CD4-positive, alpha-beta memory T cell (primary cell): ENCODE results near the gene CLTB. TPM values are rescaled to one million over a fixed set of nuclear protein-coding genes. Genes with fewer than 3 reads are reported as not detected.

Source experiments
- CTCF ChIA-PET: fragments of 350-600 bp; sonication (Branson Sonifier 250); formaldehyde crosslinking; loops from one replicate; lab custom pipeline; 2021; ENCODE audit warnings: inconsistent platforms; ENCODE audit not compliant: partially characterized antibody; lab: Charles Lee
- POLR2A ChIA-PET: fragments of 350-600 bp; sonication (Branson Sonifier 250); formaldehyde crosslinking; loops from one replicate; lab custom pipeline; 2021; ENCODE audit not compliant: partially characterized antibody; lab: Charles Lee
- DNase-seq, 5 donors: peaks; one replicate each; pipeline versions ENCODE4 v3.0.0 to v3.0.0-alpha.2; 2020 to 2022; ENCODE audit warnings: mixed read lengths in 1 of 5
- H3K27ac ChIP-seq: one replicate; pipeline ENCODE4 v1.7.0; 2013; ENCODE audit warnings: low read depth, low read length
- H3K27me3 ChIP-seq: 2 replicates; pipeline ENCODE4 v1.7.0; 2013; ENCODE audit warnings: mild to moderate bottlenecking, low read length, moderate library complexity; ENCODE audit not compliant: insufficient read depth
- H3K36me3 ChIP-seq: 2 replicates; pipeline ENCODE4 v1.7.0; 2013; ENCODE audit warnings: mild to moderate bottlenecking, low read length, moderate library complexity; ENCODE audit not compliant: insufficient read depth
- H3K4me1 ChIP-seq: 2 replicates; pipeline ENCODE4 v1.7.0; 2013; ENCODE audit warnings: mild to moderate bottlenecking, low read length, moderate library complexity; ENCODE audit not compliant: insufficient read depth
- H3K4me3 ChIP-seq, 2 donors: one replicate each; pipeline ENCODE4 v1.7.0; 2013; ENCODE audit warnings: low read length in 2 of 2, mild to moderate bottlenecking in 1 of 2
- H3K9me3 ChIP-seq, 2 donors: one replicate each; pipeline ENCODE4 v1.7.0; 2013; ENCODE audit warnings: low read length in 2 of 2, control low read depth in 1 of 2; ENCODE audit not compliant: control insufficient read depth in 1 of 2
- H3K27ac Mint-ChIP-seq, 7 donors: one replicate each; pipeline ENCODE4 v1.8.0; 2020 to 2021; ENCODE audit warnings: mixed read lengths in 7 of 7, mild to moderate bottlenecking in 6 of 7, inconsistent platforms in 3 of 7, moderate library complexity in 3 of 7
- H3K27me3 Mint-ChIP-seq, 2 donors: one replicate each; pipeline ENCODE4 v1.8.0; 2020 to 2021; ENCODE audit warnings: mixed read lengths in 2 of 2
- H3K36me3 Mint-ChIP-seq, 2 donors: one replicate each; pipeline ENCODE4 v1.8.0; 2020 to 2021; ENCODE audit warnings: mixed read lengths in 2 of 2, inconsistent platforms in 1 of 2, mild to moderate bottlenecking in 1 of 2
- H3K4me1 Mint-ChIP-seq, 4 donors: one replicate each; pipeline ENCODE4 v1.8.0; 2020 to 2021; ENCODE audit warnings: mixed read lengths in 4 of 4, mild to moderate bottlenecking in 1 of 4
- H3K4me3 Mint-ChIP-seq, 8 donors: one replicate each; pipeline ENCODE4 v1.8.0; 2020 to 2021; ENCODE audit warnings: mixed read lengths in 8 of 8, mild to moderate bottlenecking in 7 of 8, moderate library complexity in 6 of 8, inconsistent platforms in 3 of 8
- H3K9me3 Mint-ChIP-seq, 8 donors: one replicate each; pipeline ENCODE4 v1.8.0; 2020 to 2021; ENCODE audit warnings: mixed read lengths in 8 of 8, mild to moderate bottlenecking in 5 of 8, inconsistent platforms in 3 of 8, moderate library complexity in 1 of 8
- intact Hi-C: fragments of 100-400 bp; cut with micrococcal nuclease; formaldehyde crosslinking; loops from one replicate; pipeline ENCODE4 v1.15.1; 2023
- polyA plus RNA-seq, 2 donors: library from polyadenylated mRNA; unstranded; fragments of 300-500 nt; fragmentation: Illumina TruSeq; gene quantifications; one replicate each; pipeline ENCODE4 v1.2.3, GENCODE V29; 2021
- total RNA-seq, 2 experiments: library from RNA; stranded (reverse); gene quantifications; one replicate each; pipeline ENCODE4 v1.2.3, GENCODE V29; 2021

The CLTB gene
- total and polyA plus RNA-seq, 4 experiments from 2014 or later: 34.8 to 76.6 (median 52.4) TPM

DNA sequence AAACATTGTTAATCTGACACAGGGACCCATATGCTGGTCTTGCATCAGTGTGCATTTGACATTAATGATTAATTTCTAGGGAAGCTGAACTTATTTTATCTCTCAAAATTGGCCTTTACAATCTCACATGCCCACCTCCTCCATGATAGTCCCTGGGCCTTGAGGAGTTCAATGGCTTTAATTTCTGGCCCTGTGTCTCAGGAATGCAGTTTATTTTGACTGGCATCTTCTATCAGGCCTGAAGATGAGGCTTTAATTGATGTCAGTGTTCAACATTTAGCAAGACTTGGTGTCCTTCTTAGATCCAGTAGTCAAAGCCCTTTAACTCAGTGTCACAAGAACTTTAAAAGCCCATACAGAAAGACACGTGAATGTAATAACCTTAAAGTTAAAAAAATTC, 10.5 kb upstream of the CLTB start:
- POLR2A ChIA-PET: no interaction called here
- peaks cover 0 to 1% (median 0%) of the 10 kb centered on the region in 4 donors for H3K4me1 Mint-ChIP-seq

DNA sequence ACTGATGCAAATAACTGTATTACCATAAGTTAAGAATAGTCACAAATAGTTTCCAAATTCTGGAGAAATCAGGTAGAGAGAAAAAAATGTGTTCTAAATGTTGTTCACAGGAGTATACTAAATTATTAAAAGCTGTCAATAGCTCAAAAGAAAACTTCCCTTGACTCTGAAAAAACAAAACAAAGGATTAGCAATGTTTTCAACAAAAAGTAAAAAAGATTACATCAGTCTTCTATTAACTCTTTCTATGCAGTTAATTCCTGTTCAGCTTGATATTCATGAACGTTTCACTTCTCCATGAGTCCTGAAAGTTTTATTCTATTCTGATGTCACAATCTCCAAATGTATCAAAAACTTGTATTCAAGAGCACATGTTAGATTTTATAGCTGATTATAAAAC, 9.5 kb upstream of the CLTB start:
- no peaks in the 10 kb centered on the region for H3K4me1 ChIP-seq
- no peak for DNase-seq
- peaks cover 0 to 1% (median 0%) of the 10 kb centered on the region in 4 donors for H3K4me1 Mint-ChIP-seq
- POLR2A ChIA-PET: interaction anchor here (1.1 kb wide), 1 partner anchor 22 kb away, joined by 4 read pairs; the partner anchor contains the start of gene FAF2
- H3K36me3 ChIP-seq: no peaks in the 10 kb centered on the region
- H3K9me3 Mint-ChIP-seq: no peaks in the 10 kb centered on the region
- H3K27ac Mint-ChIP-seq: no peak overlapping the region
- no peaks in the 10 kb centered on the region for H3K9me3 ChIP-seq
- no peak overlapping the region for H3K27ac ChIP-seq
- H3K36me3 Mint-ChIP-seq: no peaks in the 10 kb centered on the region
- CTCF ChIA-PET: no interaction called here
- intact Hi-C loops: no loop called here
- peaks cover 3 to 4% of the 10 kb centered on the region in 2 donors for H3K27me3 Mint-ChIP-seq
- no peaks in the 10 kb centered on the region for H3K27me3 ChIP-seq
- no peak overlapping the region for H3K4me3 Mint-ChIP-seq
- H3K4me3 ChIP-seq: no peak overlapping the region

More for the DNA sequence above, 10.5 kb upstream of the CLTB start:
- no peak overlapping the region for H3K27ac Mint-ChIP-seq
- H3K27me3 Mint-ChIP-seq: peaks cover 3 to 4% of the 10 kb centered on the region in 2 donors
- Histone ChIP-seq H3K27ac (no peak overlapping the region), H3K4me3 (no peak overlapping the region), H3K27me3 (no peaks in the 10 kb centered on the region), H3K4me1 (no peaks in the 10 kb centered on the region), H3K9me3 (no peaks in the 10 kb centered on the region), H3K36me3 (no peaks in the 10 kb centered on the region)
- no peak for DNase-seq
- intact Hi-C loops: no loop called here
- H3K9me3 Mint-ChIP-seq: no peaks in the 10 kb centered on the region
- H3K36me3 Mint-ChIP-seq: no peaks in the 10 kb centered on the region
- CTCF ChIA-PET: interaction anchor here (1.4 kb wide), 1 partner anchor 152 kb away, joined by 3 read pairs; no protein-coding TSS in a partner anchor
- H3K4me3 Mint-ChIP-seq: no peak overlapping the region

DNA sequence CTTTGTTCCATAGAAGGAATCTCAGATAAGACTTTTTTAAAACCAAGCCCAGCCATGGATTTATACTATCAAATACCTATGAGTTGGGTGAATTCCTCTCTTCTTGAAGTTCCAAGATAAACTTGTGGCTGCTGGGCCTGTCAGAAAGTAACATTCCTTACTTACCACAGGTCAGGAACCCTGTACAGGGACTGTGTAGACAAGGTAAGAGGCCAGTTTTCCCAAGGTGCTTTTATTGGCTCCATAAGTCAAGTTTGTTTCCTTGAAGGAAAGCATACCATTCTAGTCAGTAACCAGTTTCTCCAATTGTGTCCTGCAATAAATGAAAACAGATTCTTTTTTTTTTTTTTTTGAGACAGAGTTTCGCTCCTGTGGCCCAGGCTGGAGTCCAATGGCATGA, 8.8 kb upstream of the CLTB start:
- CTCF ChIA-PET: no interaction called here

DNA sequence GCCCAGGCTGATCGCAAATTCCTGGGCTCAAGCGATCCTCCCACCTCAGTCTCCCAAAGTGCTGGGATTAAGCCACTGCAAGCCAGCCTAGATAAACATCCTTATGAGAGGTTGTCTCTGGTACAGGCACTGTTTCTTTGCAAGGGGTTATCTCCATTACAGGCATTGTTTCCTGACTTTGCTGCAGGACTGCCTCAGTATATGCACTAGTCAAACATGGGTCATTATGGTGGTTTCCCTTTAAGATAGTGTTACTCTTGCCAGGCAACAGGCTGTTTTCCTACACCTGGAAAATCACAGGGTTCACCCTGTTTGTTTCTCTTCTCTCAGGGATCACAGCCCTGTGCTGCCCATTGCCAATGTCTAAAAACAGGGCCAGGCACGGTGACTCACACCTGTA, 7.8 kb upstream of the CLTB start:
- no peaks in the 10 kb centered on the region for H3K36me3 ChIP-seq
- H3K4me1 Mint-ChIP-seq: no peaks in the 10 kb centered on the region
- no peak for DNase-seq
- no peaks in the 10 kb centered on the region for H3K4me1 ChIP-seq
- POLR2A ChIA-PET: no interaction called here
- peaks cover 3 to 7% of the 10 kb centered on the region in 2 donors for H3K27me3 Mint-ChIP-seq
- no peak overlapping the region for H3K4me3 Mint-ChIP-seq
- H3K9me3 Mint-ChIP-seq: no peaks in the 10 kb centered on the region
- no peaks in the 10 kb centered on the region for H3K27me3 ChIP-seq
- H3K9me3 ChIP-seq: no peaks in the 10 kb centered on the region
- H3K27ac Mint-ChIP-seq: no peak overlapping the region
- H3K27ac ChIP-seq: no peak overlapping the region
- no peaks in the 10 kb centered on the region for H3K36me3 Mint-ChIP-seq
- CTCF ChIA-PET: interaction anchor here (1.8 kb wide), 1 partner anchor 24 kb away, joined by 5 read pairs; the partner anchor contains the start of gene FAF2
- H3K4me3 ChIP-seq: no peak overlapping the region
- intact Hi-C loops: no loop called here

More for the DNA sequence above, 8.8 kb upstream of the CLTB start:
- intact Hi-C loops: no loop called here
- Mint-ChIP-seq H3K4me1 (no peaks in the 10 kb centered on the region), H3K9me3 (no peaks in the 10 kb centered on the region), H3K27ac (no peak overlapping the region), H3K4me3 (no peak overlapping the region), H3K27me3 (peaks cover 3 to 7% of the 10 kb centered on the region in 2 donors), H3K36me3 (no peaks in the 10 kb centered on the region)
- Histone ChIP-seq H3K36me3 (no peaks in the 10 kb centered on the region), H3K27me3 (no peaks in the 10 kb centered on the region), H3K27ac (no peak overlapping the region), H3K9me3 (no peaks in the 10 kb centered on the region), H3K4me3 (no peak overlapping the region), H3K4me1 (no peaks in the 10 kb centered on the region)
- DNase-seq: no peak
- POLR2A ChIA-PET: interaction anchor here (1.1 kb wide), 1 partner anchor 23 kb away, joined by 4 read pairs; the partner anchor contains the start of gene FAF2

DNA sequence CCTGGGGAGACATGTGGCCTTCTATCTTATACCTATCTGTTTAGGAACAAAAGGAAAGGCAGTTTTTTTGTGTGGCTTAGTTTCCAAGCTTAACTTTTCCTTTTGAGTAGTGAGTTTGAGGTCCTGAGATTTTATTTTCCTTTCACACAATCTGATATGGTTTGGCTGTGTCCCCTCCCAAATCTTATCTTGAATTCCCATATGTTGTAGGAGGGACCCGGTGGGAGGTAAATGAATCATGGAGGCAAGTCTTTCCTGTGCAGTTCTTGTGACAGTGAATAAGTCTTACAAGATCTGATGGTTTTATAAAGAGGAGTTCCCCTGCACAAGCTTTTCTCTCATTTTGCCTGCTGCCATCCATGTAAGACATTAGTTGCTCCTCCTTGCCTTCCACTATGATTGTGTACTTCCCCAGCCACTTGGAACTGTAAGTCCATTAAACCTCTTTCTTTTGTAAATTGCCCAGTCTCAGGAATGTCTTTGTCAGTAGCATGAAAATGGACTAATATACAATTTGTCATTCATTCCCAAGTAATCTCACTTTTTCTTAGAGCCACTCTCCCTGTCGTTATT, 4.7 kb upstream of the CLTB start:
- H3K9me3 ChIP-seq: no peaks in the 10 kb centered on the region
- H3K27ac Mint-ChIP-seq: no peak overlapping the region
- no peaks in the 10 kb centered on the region for H3K9me3 Mint-ChIP-seq
- no peaks in the 10 kb centered on the region for H3K27me3 ChIP-seq
- DNase-seq: no peak
- H3K36me3 Mint-ChIP-seq: no peaks in the 10 kb centered on the region
- H3K4me3 Mint-ChIP-seq: no peak overlapping the region
- no peak overlapping the region for H3K27ac ChIP-seq
- H3K4me1 Mint-ChIP-seq: peaks cover 3 to 9% (median 5%) of the 10 kb centered on the region in 4 donors
- ChIA-PET POLR2A (interaction anchor here (0.8 kb wide), 1 partner anchor 27 kb away, joined by 3 read pairs; no protein-coding TSS in a partner anchor), CTCF (interaction anchor here (0.6 to 1.3 kb wide), 4 partner anchors 13 to 158 kb away, joined by 3 to 4 read pairs (median 3); no protein-coding TSS in a partner anchor)
- no peaks in the 10 kb centered on the region for H3K36me3 ChIP-seq
- intact Hi-C loops: no loop called here
- peaks cover 7% of the 10 kb centered on the region for H3K4me1 ChIP-seq
- no peak overlapping the region for H3K4me3 ChIP-seq
- peaks cover 3 to 7% of the 10 kb centered on the region in 2 donors for H3K27me3 Mint-ChIP-seq

DNA sequence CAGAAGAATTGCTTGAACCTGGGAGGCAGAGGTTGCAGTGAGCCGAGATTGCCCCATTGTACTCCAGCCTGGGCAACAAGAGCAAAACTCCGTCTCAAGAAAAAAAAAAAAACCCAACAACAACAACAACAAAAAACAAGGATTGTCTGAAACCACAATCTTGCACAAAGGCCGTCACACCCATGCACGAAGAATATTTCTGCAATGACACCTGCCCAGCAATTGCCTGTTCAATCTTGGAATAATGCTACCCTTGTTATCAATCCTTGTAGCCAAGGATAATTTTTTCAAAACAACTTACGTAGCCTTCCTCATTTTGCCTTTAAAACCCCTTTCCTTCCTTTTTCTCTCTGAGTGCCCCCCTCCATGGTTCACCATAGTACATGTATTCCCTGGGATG, 3.7 kb upstream of the CLTB start:
- peaks cover 7 to 15% (median 11%) of the 10 kb centered on the region in 4 donors for H3K4me1 Mint-ChIP-seq
- H3K9me3 Mint-ChIP-seq: no peaks in the 10 kb centered on the region
- H3K27ac Mint-ChIP-seq: no peak overlapping the region
- ChIA-PET CTCF (no interaction called here), POLR2A (no interaction called here)
- Histone ChIP-seq H3K27ac (no peak overlapping the region), H3K9me3 (no peaks in the 10 kb centered on the region), H3K4me1 (peaks cover 16% of the 10 kb centered on the region), H3K36me3 (no peaks in the 10 kb centered on the region), H3K27me3 (no peaks in the 10 kb centered on the region), H3K4me3 (no peak overlapping the region)
- no peak overlapping the region for H3K4me3 Mint-ChIP-seq
- DNase-seq: no peak
- no peaks in the 10 kb centered on the region for H3K36me3 Mint-ChIP-seq
- peaks cover 3 to 7% of the 10 kb centered on the region in 2 donors for H3K27me3 Mint-ChIP-seq
- intact Hi-C loops: no loop called here

DNA sequence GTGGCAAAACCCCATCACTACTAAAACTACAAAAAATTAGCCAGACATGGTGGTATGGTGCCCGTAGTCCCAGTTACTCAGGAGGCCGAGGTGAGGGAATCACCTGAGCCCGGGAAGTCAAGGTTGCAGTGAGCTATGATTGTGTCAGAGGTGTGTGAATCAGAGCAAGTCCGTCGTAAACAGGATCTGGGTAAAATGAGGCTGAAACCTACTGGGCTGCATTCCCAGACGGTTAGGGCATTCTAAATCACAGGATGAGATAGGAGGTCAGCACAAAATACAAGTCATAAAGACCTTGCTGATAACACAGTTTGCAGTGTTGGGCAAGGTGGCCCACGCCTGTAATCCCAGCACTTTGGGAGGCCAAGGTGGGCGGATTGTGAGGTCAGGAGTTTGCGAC, 1.9 kb upstream of the CLTB start:
- ChIA-PET CTCF (interaction anchor here (0.9 to 5.3 kb wide), 10 partner anchors 30 to 688 kb away, joined by 3 to 34 read pairs (median 14); partner anchors contain the start of genes FAF2 and RNF44), POLR2A (interaction anchor here (0.7 to 5.1 kb wide), 4 partner anchors 29 to 235 kb away, joined by 3 to 84 read pairs (median 15); partner anchors contain the start of genes FAF2 and RNF44)
- peak overlapping the region in 1 of 8 donors; percentile 54 for H3K4me3 Mint-ChIP-seq
- no peak overlapping the region for H3K4me3 ChIP-seq
- H3K36me3 Mint-ChIP-seq: peaks cover 0 to 5% of the 10 kb centered on the region in 2 donors
- intact Hi-C loops: no loop called here
- no peaks in the 10 kb centered on the region for H3K27me3 ChIP-seq
- peak overlapping the region in 3 of 7 donors; percentile 36 to 85 (median 51) for H3K27ac Mint-ChIP-seq
- peaks cover 21 to 33% (median 27%) of the 10 kb centered on the region in 4 donors for H3K4me1 Mint-ChIP-seq
- H3K27me3 Mint-ChIP-seq: peaks cover 3 to 5% of the 10 kb centered on the region in 2 donors
- no peaks in the 10 kb centered on the region for H3K36me3 ChIP-seq
- H3K9me3 ChIP-seq: no peaks in the 10 kb centered on the region
- H3K9me3 Mint-ChIP-seq: no peaks in the 10 kb centered on the region
- no peak overlapping the region for H3K27ac ChIP-seq
- H3K4me1 ChIP-seq: peaks cover 34% of the 10 kb centered on the region
- DNase-seq: no peak
